HFFc6 (cell line): Measurements from ENCODE around the gene SEC14L6. TPM values are rescaled to one million over a fixed set of nuclear protein-coding genes. Genes with fewer than 3 reads are reported as not detected.
"Not testable (repeated sequence)": the region's sequence is repeated elsewhere in the genome, so short reads cannot be mapped to it uniquely, and the experiment has no call there.

Source experiments
- DNase-seq: peaks from one replicate; pipeline ENCODE4 v3.0.0-alpha.2; 2018
- H3K27ac Mint-ChIP-seq: 2 replicates; pipeline ENCODE4 v1.8.0; 2020; ENCODE audit warnings: mild to moderate bottlenecking, mixed read lengths
- H3K27me3 Mint-ChIP-seq: 2 replicates; pipeline ENCODE4 v1.8.0; 2021; ENCODE audit warnings: mild to moderate bottlenecking, moderate library complexity, mixed read lengths; ENCODE audit not compliant: insufficient read depth
- H3K36me3 Mint-ChIP-seq: 2 replicates; pipeline ENCODE4 v1.8.0; 2021; ENCODE audit warnings: low read depth, mixed read lengths
- H3K4me1 Mint-ChIP-seq: 2 replicates; pipeline ENCODE4 v1.8.0; 2020; ENCODE audit warnings: low read depth, mixed read lengths
- H3K4me3 Mint-ChIP-seq: 2 replicates; pipeline ENCODE4 v1.8.0; 2020; ENCODE audit warnings: mild to moderate bottlenecking, moderate library complexity, mixed read lengths
- H3K9me3 Mint-ChIP-seq: 2 replicates; pipeline ENCODE4 v1.8.0; 2020; ENCODE audit warnings: mild to moderate bottlenecking, mixed read lengths
- CTCF ChIP-seq: fragments of 200-600 bp; sonication (generic); IDR thresholded peaks from 2 replicates; pipeline ENCODE4 v1.5.0; 2021; ENCODE audit warnings: antibody characterized with exemption, mild to moderate bottlenecking
- total RNA-seq, 6 experiments: library from RNA; stranded (reverse); fragmentation: NEBNext Ultra II Directional; extraction: Animal tissue kit (Norgen Biotek cat#: 25700); gene quantifications; 2 replicates in 1 of 6; 3 replicates in 5 of 6; pipeline ENCODE4 v1.2.3, GENCODE V29; 2021

Gene SEC14L6
- total RNA-seq, 6 experiments from 2014 or later = not detected

- H3K27ac Mint-ChIP-seq = no peak overlapping the region
- no peak for TF ChIP-seq CTCF
Measured at GRCh38 chr22:30572840-30573593, 26.5 kb upstream of the SEC14L6 start.

GRCh38 chr22:30572210-30572609 is 25.7 kb upstream of the SEC14L6 start:
- no peak for TF ChIP-seq CTCF
- H3K27me3 Mint-ChIP-seq = peaks cover 20% of the 10 kb centered on the region
- H3K36me3 Mint-ChIP-seq = peaks cover 5% of the 10 kb centered on the region; the same call in 1 of the 2 replicates
- H3K27ac Mint-ChIP-seq = no peak overlapping the region
- H3K4me1 Mint-ChIP-seq = no peaks in the 10 kb centered on the region
- no peaks in the 10 kb centered on the region for H3K9me3 Mint-ChIP-seq
- H3K4me3 Mint-ChIP-seq = no peak overlapping the region
- no peak for DNase-seq

More at GRCh38 chr22:30572840-30573593, 26.5 kb upstream of the SEC14L6 start:
- H3K4me3 Mint-ChIP-seq = no peak overlapping the region
- no peaks in the 10 kb centered on the region for H3K4me1 Mint-ChIP-seq
- H3K36me3 Mint-ChIP-seq = peaks cover 5% of the 10 kb centered on the region; the same call in 1 of the 2 replicates
- H3K9me3 Mint-ChIP-seq = no peaks in the 10 kb centered on the region
- DNase-seq = no peak
- peaks cover 15% of the 10 kb centered on the region for H3K27me3 Mint-ChIP-seq

GRCh38 chr22:30569674-30570202 is 23.2 kb upstream of the SEC14L6 start:
- H3K27ac Mint-ChIP-seq = no peak overlapping the region
- no peaks in the 10 kb centered on the region for H3K9me3 Mint-ChIP-seq
- no peaks in the 10 kb centered on the region for H3K36me3 Mint-ChIP-seq
- TF ChIP-seq CTCF = no peak
- no peak overlapping the region for H3K4me3 Mint-ChIP-seq
- no peak for DNase-seq
- H3K4me1 Mint-ChIP-seq = peaks cover 8% of the 10 kb centered on the region; the same call in 1 of the 2 replicates
- H3K27me3 Mint-ChIP-seq = peaks cover 21% of the 10 kb centered on the region

DNA sequence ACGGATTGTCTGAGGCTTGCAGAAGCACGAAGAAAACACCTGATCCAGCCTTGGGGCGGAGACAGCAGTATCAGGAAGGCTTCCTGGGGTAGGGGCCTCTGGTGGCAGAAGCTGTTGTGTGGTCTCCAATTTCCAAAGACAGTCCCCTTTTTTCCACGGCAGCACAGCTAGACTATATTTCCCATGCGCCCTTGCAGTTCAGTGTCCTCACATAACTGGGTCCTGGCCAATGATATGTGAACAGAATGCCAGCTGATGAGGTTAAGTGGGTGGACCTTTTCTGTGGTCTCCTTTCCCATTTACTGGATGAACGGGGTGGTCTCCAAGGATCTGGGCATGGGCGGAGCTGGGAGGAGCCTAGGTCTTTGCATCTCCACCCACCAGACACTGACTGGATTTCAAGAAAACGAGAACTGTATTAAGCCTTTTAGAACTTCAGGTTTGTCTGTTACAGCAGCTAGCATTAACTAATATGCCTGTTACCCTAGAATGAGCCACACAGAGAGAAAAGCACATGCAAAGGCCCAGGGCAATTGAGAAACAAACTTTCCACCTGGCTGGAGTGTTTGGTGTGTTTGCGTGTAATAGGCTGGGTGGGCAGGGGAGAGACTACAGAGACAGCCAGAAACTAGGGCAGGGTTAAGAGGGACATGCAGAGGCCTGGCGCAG is 21.7 kb upstream of the SEC14L6 start:
- Mint-ChIP-seq H3K27ac (no peak overlapping the region), H3K27me3 (peaks cover 18% of the 10 kb centered on the region), H3K36me3 (no peaks in the 10 kb centered on the region), H3K4me1 (peaks cover 8% of the 10 kb centered on the region; the same call in 1 of the 2 replicates), H3K9me3 (no peaks in the 10 kb centered on the region), H3K4me3 (no peak overlapping the region)
- no peak for DNase-seq
- TF ChIP-seq CTCF = no peak

DNA sequence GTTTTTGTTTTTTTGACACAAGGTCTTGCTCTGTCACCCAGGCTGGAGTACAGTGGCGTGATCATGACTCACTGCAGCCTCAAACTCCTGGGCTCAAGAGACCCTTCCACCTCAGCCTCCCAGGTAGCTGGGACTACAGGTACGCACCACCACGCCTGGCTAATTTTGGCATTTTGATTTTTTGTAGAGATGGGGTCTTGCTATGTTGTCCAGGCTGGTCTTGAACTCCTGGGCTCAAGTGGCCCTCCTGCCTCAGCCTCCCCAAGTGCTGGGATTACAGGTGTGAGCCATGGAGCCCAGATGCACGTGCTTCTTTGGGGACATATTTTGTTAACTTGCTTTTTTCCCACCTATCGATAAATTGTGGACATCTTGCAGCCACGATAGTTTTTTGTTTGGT is 20.7 kb upstream of the SEC14L6 start:
- H3K9me3 Mint-ChIP-seq, H3K27ac Mint-ChIP-seq, H3K36me3 Mint-ChIP-seq, H3K4me3 Mint-ChIP-seq, DNase-seq, H3K4me1 Mint-ChIP-seq: not testable (repeated sequence)
- H3K27me3 Mint-ChIP-seq = peaks cover 21% of the 10 kb centered on the region

DNA sequence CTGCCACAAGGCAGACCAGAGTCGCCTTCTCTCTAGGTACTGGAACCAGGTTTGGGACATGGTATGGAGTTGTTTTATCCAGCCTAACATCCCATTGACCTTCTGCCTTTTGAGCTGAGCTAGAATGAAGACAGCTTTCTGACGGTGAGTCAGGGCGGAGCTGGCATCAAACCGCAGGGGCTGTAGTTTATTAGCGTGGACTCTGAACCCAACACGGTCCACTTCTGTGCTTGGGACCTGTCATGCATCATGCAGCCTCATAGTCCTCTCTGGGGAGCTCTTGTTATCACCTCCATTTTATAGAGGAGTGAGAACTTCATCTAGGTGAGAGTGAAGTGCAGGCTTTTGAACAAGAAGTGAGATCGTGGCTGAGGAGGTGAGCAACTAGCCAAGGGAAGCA is 19.6 kb upstream of the SEC14L6 start:
- H3K4me1 Mint-ChIP-seq = peaks cover 8% of the 10 kb centered on the region; the same call in 1 of the 2 replicates
- peaks cover 24% of the 10 kb centered on the region for H3K27me3 Mint-ChIP-seq
- H3K9me3 Mint-ChIP-seq = no peaks in the 10 kb centered on the region
- no peak for DNase-seq
- no peaks in the 10 kb centered on the region for H3K36me3 Mint-ChIP-seq
- H3K4me3 Mint-ChIP-seq = no peak overlapping the region
- no peak for TF ChIP-seq CTCF
- H3K27ac Mint-ChIP-seq = no peak overlapping the region
